Measurements from ENCODE around the gene ATF6. TPM values are rescaled to one million over a fixed set of nuclear protein-coding genes. Genes with fewer than 3 reads are reported as not detected.

The ATF6 gene
- total RNA-seq, 2 experiments from 2014 or later, result 16.9 to 17.3 TPM

GRCh38 chr1:161997152-161997551, 231.0 kb downstream of the ATF6 start:
- ATAC-seq (no peak), DNase-seq (no peak)
- CTCF ChIA-PET, result no interaction called here
- intact Hi-C loops (cut with micrococcal nuclease), result no loop called here
- no peaks in the 10 kb centered on the region for H3K9me3 Mint-ChIP-seq
- no peaks in the 10 kb centered on the region for H3K36me3 Mint-ChIP-seq (ENCODE audit: low read depth)
- no peaks in the 10 kb centered on the region for H3K27me3 Mint-ChIP-seq
- POLR2A ChIA-PET, result interaction anchor here (0.8 kb wide), 1 partner anchor 19 kb away, joined by 4 read pairs; no protein-coding TSS in a partner anchor
- no peaks in the 10 kb centered on the region for H3K4me1 Mint-ChIP-seq (ENCODE audit: low read depth)
- no peak overlapping the region for H3K27ac Mint-ChIP-seq
- TF ChIP-seq CTCF (IDR thresholded peaks at IDR 0.05), result no peak
- H3K4me3 Mint-ChIP-seq, result no peak overlapping the region

- ChIA-PET CTCF (interaction anchor here (1.5 kb wide), 2 partner anchors 38 to 206 kb away, joined by 3 to 8 read pairs; no protein-coding TSS in a partner anchor), POLR2A (interaction anchor here (0.7 kb wide), 1 partner anchor 92 kb away, joined by 3 read pairs; no protein-coding TSS in a partner anchor)
- TF ChIP-seq CTCF (IDR thresholded peaks at IDR 0.05), result no peak
- Mint-ChIP-seq H3K27me3 (no peaks in the 10 kb centered on the region), H3K27ac (no peak overlapping the region), H3K4me1 (ENCODE audit: low read depth) (no peaks in the 10 kb centered on the region), H3K36me3 (ENCODE audit: low read depth) (no peaks in the 10 kb centered on the region), H3K4me3 (no peak overlapping the region), H3K9me3 (no peaks in the 10 kb centered on the region)
- intact Hi-C loops (cut with micrococcal nuclease), result no loop called here
- no peak for DNase-seq
- ATAC-seq, result no peak
These were observed 232.7 kb downstream of the ATF6 start for GRCh38 chr1:161998811-161999210.

GRCh38 chr1:161999301-162000052, 233.4 kb downstream of the ATF6 start:
- intact Hi-C loops (cut with micrococcal nuclease), result no loop called here
- no peak for TF ChIP-seq CTCF (IDR thresholded peaks at IDR 0.05)
- ATAC-seq, result no peak
- no peaks in the 10 kb centered on the region for H3K27me3 Mint-ChIP-seq
- H3K4me3 Mint-ChIP-seq, result no peak overlapping the region
- no peak for DNase-seq
- ChIA-PET CTCF (interaction anchor here (1.5 kb wide), 2 partner anchors 38 to 207 kb away, joined by 3 to 8 read pairs; no protein-coding TSS in a partner anchor), POLR2A (interaction anchor here (0.7 kb wide), 1 partner anchor 92 kb away, joined by 3 read pairs; no protein-coding TSS in a partner anchor)
- no peaks in the 10 kb centered on the region for H3K36me3 Mint-ChIP-seq (ENCODE audit: low read depth)
- no peaks in the 10 kb centered on the region for H3K4me1 Mint-ChIP-seq (ENCODE audit: low read depth)
- no peaks in the 10 kb centered on the region for H3K9me3 Mint-ChIP-seq
- H3K27ac Mint-ChIP-seq, result no peak overlapping the region

GRCh38 chr1:162000053-162000420, 233.9 kb downstream of the ATF6 start:
- Mint-ChIP-seq H3K9me3 (no peaks in the 10 kb centered on the region), H3K4me1 (ENCODE audit: low read depth) (no peaks in the 10 kb centered on the region), H3K27ac (no peak overlapping the region), H3K4me3 (no peak overlapping the region), H3K36me3 (ENCODE audit: low read depth) (no peaks in the 10 kb centered on the region), H3K27me3 (no peaks in the 10 kb centered on the region)
- ChIA-PET CTCF (interaction anchor here (1.5 kb wide), 2 partner anchors 37 to 208 kb away, joined by 3 to 8 read pairs; no protein-coding TSS in a partner anchor), POLR2A (no interaction called here)
- no peak for ATAC-seq
- intact Hi-C loops (cut with micrococcal nuclease), result no loop called here
- no peak for DNase-seq
- TF ChIP-seq CTCF (IDR thresholded peaks at IDR 0.05), result no peak
